Mesothelial cell of epicardium (in vitro differentiated cells): ENCODE measurements around the gene LEUTX. TPM values are rescaled to one million over a fixed set of nuclear protein-coding genes. Genes with fewer than 3 reads are reported as not detected.

Experiments
- DNase-seq, 2 experiments: peaks; one replicate each; pipeline ENCODE4 v3.0.0; 2021; ENCODE audit warnings: low spot score in 2 of 2; ENCODE audit not compliant: unreplicated experiment in 2 of 2
- H3K27ac Mint-ChIP-seq: 2 replicates; pipeline ENCODE4 v1.8.0; 2021; ENCODE audit warnings: mixed read lengths
- H3K27me3 Mint-ChIP-seq: 2 replicates; pipeline ENCODE4 v1.8.0; 2021; ENCODE audit warnings: low read depth, mixed read lengths
- H3K36me3 Mint-ChIP-seq: 2 replicates; pipeline ENCODE4 v1.8.0; 2021; ENCODE audit warnings: mixed read lengths
- H3K4me1 Mint-ChIP-seq: 2 replicates; pipeline ENCODE4 v1.8.0; 2021; ENCODE audit warnings: mixed read lengths
- H3K4me3 Mint-ChIP-seq: 2 replicates; pipeline ENCODE4 v1.8.0; 2021; ENCODE audit warnings: mild to moderate bottlenecking, moderate library complexity, mixed read lengths
- H3K9me3 Mint-ChIP-seq: 2 replicates; pipeline ENCODE4 v1.8.0; 2021; ENCODE audit warnings: mixed read lengths
- CTCF ChIP-seq: fragments of 200-600 bp; sonication (generic); IDR thresholded peaks from one replicate; pipeline ENCODE4 v1.5.0; 2021; ENCODE audit warnings: antibody characterized with exemption; ENCODE audit not compliant: unreplicated experiment
- total RNA-seq: library from RNA; stranded (reverse); gene quantifications from 3 replicates; pipeline ENCODE4 v1.2.1, GENCODE V29; 2021

The LEUTX gene
- total RNA-seq, 1 donor from 2014 or later, result not detected

- no peaks in the 10 kb centered on the region for H3K9me3 Mint-ChIP-seq
- H3K27ac Mint-ChIP-seq, result no peak overlapping the region
- peaks cover 77% of the 10 kb centered on the region for H3K27me3 Mint-ChIP-seq
- H3K4me1 Mint-ChIP-seq, result no peaks in the 10 kb centered on the region
- no peak for DNase-seq
- TF ChIP-seq CTCF, result no peak
- no peaks in the 10 kb centered on the region for H3K36me3 Mint-ChIP-seq
- no peak overlapping the region for H3K4me3 Mint-ChIP-seq
Measured at GRCh38 chr19:39746836-39747529, 31.7 kb upstream of the LEUTX start.

- H3K4me3 Mint-ChIP-seq, result no peak overlapping the region
- no peaks in the 10 kb centered on the region for H3K36me3 Mint-ChIP-seq
- peaks cover 63% of the 10 kb centered on the region for H3K27me3 Mint-ChIP-seq
- H3K27ac Mint-ChIP-seq, result no peak overlapping the region
- no peak for TF ChIP-seq CTCF
- DNase-seq, result no peak
- no peaks in the 10 kb centered on the region for H3K9me3 Mint-ChIP-seq
- no peaks in the 10 kb centered on the region for H3K4me1 Mint-ChIP-seq
Measured at GRCh38 chr19:39749981-39750380, 28.7 kb upstream of the LEUTX start.

GRCh38 chr19:39752390-39752789, 26.3 kb upstream of the LEUTX start:
- no peak for TF ChIP-seq CTCF
- H3K27ac Mint-ChIP-seq, result no peak overlapping the region
- H3K36me3 Mint-ChIP-seq, result no peaks in the 10 kb centered on the region
- no peaks in the 10 kb centered on the region for H3K9me3 Mint-ChIP-seq
- H3K4me1 Mint-ChIP-seq, result no peaks in the 10 kb centered on the region
- DNase-seq, result no peak
- H3K27me3 Mint-ChIP-seq, result peaks cover 56% of the 10 kb centered on the region
- no peak overlapping the region for H3K4me3 Mint-ChIP-seq

GRCh38 chr19:39752795-39753194, 25.9 kb upstream of the LEUTX start:
- no peak for TF ChIP-seq CTCF
- Mint-ChIP-seq H3K36me3 (no peaks in the 10 kb centered on the region), H3K9me3 (no peaks in the 10 kb centered on the region), H3K27ac (no peak overlapping the region), H3K4me3 (no peak overlapping the region), H3K4me1 (no peaks in the 10 kb centered on the region), H3K27me3 (peaks cover 55% of the 10 kb centered on the region)
- DNase-seq, result no peak

- no peak for DNase-seq
- Mint-ChIP-seq H3K4me3 (no peak overlapping the region), H3K27ac (no peak overlapping the region), H3K9me3 (no peaks in the 10 kb centered on the region), H3K36me3 (no peaks in the 10 kb centered on the region), H3K4me1 (no peaks in the 10 kb centered on the region), H3K27me3 (peaks cover 55% of the 10 kb centered on the region)
- no peak for TF ChIP-seq CTCF
Measured at GRCh38 chr19:39754544-39754943, 24.1 kb upstream of the LEUTX start.
